Neural progenitor cell (in vitro differentiated cells): ENCODE data around the gene SEC16B.

Experiments used
- CTCF ChIP-seq: fragments of 200-600 bp; sonication (generic); IDR thresholded peaks from 2 replicates; pipeline ENCODE4 v1.5.1; 2017; ENCODE audit warnings: antibody characterized with exemption, mild to moderate bottlenecking
- EZH2 ChIP-seq: fragments of 200-600 bp; sonication (generic); IDR thresholded peaks from 2 replicates; pipeline ENCODE4 v1.6.1; 2017; ENCODE audit warnings: antibody characterized with exemption, mild to moderate bottlenecking, moderate library complexity
- EZH2phosphoT487 ChIP-seq: fragments of 200-600 bp; sonication (generic); IDR thresholded peaks from 2 replicates; pipeline ENCODE4 v1.6.1; 2017; ENCODE audit warnings: antibody characterized with exemption

GRCh38 chr1:177914603-177915002 is 55.3 kb downstream of the SEC16B start:
- TF ChIP-seq EZH2 (no peak), CTCF (no peak), EZH2phosphoT487 (no peak)
